Mammary epithelial cell (primary cell): ENCODE data around the gene PRKCZ.

Experiments used
- EZH2 ChIP-seq: IDR thresholded peaks from 2 replicates; pipeline ENCODE4 v1.6.1; 2012; ENCODE audit warnings: low read length, inconsistent platforms, borderline replicate concordance
- TF ChIP-seq, protein P1 (sequence below), 2 donors: IDR thresholded peaks in 1 of 2; conservative IDR thresholded peaks in 1 of 2; 2 replicates each; pipeline ENCODE4 v1.5.1; 2011 to 2012; ENCODE audit warnings: inconsistent platforms in 2 of 2, low read length in 2 of 2, mild to moderate bottlenecking in 2 of 2, control low read depth in 1 of 2, low read depth in 1 of 2; ENCODE audit not compliant: insufficient read depth in 1 of 2; ENCODE audit errors: extremely low read depth in 1 of 2

DNA sequence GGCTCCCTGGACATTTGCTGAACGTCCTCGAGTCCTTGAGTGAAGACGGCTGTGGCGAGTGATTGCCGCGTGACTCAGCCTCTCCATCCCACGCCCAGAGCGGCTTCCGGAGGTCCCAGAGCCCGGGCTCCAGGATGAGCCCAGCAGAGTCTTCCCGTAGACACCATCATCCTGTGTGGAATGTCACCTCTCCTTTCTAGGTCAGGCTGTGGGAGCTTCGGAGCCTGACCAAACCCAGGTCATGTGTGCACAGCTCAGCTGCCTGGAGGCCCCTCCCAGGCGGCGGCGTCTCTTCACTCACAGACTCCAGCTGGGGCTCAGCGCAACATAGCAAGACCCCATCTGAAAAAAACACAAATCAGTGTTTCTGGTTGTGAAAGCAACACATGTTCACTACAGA is 38.2 kb downstream of the PRKCZ start:
- TF ChIP-seq, protein P1, sequence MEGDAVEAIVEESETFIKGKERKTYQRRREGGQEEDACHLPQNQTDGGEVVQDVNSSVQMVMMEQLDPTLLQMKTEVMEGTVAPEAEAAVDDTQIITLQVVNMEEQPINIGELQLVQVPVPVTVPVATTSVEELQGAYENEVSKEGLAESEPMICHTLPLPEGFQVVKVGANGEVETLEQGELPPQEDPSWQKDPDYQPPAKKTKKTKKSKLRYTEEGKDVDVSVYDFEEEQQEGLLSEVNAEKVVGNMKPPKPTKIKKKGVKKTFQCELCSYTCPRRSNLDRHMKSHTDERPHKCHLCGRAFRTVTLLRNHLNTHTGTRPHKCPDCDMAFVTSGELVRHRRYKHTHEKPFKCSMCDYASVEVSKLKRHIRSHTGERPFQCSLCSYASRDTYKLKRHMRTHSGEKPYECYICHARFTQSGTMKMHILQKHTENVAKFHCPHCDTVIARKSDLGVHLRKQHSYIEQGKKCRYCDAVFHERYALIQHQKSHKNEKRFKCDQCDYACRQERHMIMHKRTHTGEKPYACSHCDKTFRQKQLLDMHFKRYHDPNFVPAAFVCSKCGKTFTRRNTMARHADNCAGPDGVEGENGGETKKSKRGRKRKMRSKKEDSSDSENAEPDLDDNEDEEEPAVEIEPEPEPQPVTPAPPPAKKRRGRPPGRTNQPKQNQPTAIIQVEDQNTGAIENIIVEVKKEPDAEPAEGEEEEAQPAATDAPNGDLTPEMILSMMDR (conservative IDR thresholded peaks at IDR 0.05 in 1 of 2, IDR thresholded peaks at IDR 0.05 in 1 of 2; ENCODE audit: extremely low read depth in 1 of 2, insufficient read depth in 1 of 2, low read depth in 1 of 2, low read length in 2 of 2), result no peak
- no peak for TF ChIP-seq EZH2
